HG02970 (cell line): ENCODE data around the gene FXYD4.
"Not testable (repeated sequence)": the region's sequence is repeated elsewhere in the genome, so short reads cannot be mapped to it uniquely, and the experiment has no call there.

Experiments used
- ATAC-seq: cut with Tn5 transposase; IDR thresholded peaks from one replicate; pipeline ENCODE4 v1.9.1; 2021; ENCODE audit warnings: mild to moderate bottlenecking, moderate library complexity, moderate number of reproducible peaks; ENCODE audit not compliant: unreplicated experiment, low FRiP score

Gene FXYD4

GRCh38 chr10:43374194-43374593 is 2.8 kb downstream of the FXYD4 start:
- no peak for ATAC-seq

DNA sequence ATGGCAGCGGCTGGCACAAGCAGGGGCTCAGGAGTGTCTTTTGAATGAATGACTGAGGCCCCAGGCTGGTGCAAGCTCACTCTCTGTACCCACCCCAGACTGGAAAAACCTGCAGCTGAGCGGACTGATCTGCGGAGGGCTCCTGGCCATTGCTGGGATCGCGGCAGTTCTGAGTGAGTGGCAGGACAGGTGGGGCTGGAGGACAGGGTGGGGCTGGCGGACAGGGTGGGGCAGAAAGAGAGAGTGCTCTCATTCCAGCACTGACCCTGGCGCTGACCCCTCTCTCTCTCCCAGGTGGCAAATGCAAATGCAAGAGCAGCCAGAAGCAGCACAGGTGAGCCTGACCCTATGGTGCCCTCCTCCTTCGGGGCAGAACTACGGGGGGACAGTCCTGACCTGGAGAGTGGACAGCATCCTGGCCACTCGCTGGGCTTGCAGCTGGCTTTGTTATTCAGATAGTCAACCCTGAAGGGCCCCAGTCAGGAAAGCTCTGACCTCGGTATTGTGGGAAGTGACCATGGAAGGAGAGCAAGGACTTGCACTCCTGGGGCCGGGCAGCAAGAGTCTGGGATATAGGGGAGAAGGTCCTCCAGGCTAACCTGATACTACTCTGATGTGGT is 4.1 kb downstream of the FXYD4 start:
- no peak for ATAC-seq

GRCh38 chr10:43376046-43376635 is 4.7 kb downstream of the FXYD4 start:
- ATAC-seq: no peak

- no peak for ATAC-seq
Observed at GRCh38 chr10:43376828-43377423, 5.5 kb downstream of the FXYD4 start.

DNA sequence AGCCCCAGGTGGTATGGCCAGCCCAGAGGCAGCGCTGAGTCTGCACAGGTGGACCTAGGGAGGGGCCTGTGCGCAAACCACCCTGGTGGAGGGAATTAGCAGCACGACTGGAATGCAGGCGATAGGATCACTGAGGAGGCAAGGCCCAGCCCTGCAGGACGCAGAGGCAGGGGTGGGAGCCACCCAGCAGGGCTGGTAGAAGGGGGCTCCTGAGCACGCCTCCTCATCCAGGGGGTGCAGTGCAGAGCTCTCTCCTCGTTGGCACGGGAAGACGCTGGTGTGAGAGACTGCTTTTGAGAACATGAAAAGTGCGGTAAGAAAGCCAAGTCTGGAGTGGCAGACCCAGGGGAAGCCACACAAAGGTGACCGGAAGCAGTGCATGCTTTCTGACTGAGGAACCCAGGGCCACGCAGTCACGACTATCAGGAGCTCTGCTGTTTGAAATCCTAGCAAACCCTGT is 6.0 kb downstream of the FXYD4 start:
- ATAC-seq: no peak

- no peak for ATAC-seq
Observed at GRCh38 chr10:43380610-43381222, 9.3 kb downstream of the FXYD4 start.

DNA sequence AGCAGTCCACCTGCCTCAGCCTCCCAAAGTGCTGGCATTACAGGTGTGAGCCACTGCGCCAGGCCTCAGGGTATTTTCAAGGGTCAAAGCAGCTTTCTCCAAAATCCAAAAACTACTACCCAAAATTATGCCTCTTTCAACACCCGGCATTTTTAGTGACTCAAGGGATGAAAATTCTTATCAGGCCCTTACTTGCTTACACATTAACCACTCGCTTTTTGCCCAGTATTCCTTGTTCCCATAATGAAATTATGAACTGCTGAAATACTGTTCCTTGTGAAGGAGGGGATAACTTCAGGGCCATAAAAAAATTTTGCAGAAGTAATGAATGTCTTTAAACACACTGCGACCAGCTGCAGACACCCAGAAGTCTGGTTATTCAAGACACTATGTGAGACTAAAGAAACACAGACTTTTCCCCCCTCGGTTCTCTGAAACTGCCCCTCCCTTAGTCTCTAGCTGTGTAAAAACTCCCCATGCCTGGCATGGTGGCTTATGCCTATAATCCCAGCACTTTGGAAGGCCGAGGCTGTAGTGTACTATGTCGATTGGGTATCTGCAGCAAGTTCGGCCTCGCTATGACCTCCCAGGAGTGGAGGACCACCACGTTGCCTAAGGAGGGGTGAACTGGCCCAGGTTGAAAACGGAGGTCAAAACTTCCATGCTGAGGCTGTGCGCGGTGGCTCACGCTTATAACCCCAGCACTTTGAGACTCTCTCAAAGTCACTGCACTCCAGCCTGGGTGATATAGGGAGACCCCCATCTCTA is 12.0 kb downstream of the FXYD4 start:
- no peak for ATAC-seq

GRCh38 chr10:43384252-43385221 is 13.1 kb downstream of the FXYD4 start:
- ATAC-seq: no peak

- ATAC-seq: no peak
Observed at GRCh38 chr10:43385412-43386004, 14.1 kb downstream of the FXYD4 start.

- no peak for ATAC-seq
Observed at GRCh38 chr10:43386549-43386948, 15.1 kb downstream of the FXYD4 start.

DNA sequence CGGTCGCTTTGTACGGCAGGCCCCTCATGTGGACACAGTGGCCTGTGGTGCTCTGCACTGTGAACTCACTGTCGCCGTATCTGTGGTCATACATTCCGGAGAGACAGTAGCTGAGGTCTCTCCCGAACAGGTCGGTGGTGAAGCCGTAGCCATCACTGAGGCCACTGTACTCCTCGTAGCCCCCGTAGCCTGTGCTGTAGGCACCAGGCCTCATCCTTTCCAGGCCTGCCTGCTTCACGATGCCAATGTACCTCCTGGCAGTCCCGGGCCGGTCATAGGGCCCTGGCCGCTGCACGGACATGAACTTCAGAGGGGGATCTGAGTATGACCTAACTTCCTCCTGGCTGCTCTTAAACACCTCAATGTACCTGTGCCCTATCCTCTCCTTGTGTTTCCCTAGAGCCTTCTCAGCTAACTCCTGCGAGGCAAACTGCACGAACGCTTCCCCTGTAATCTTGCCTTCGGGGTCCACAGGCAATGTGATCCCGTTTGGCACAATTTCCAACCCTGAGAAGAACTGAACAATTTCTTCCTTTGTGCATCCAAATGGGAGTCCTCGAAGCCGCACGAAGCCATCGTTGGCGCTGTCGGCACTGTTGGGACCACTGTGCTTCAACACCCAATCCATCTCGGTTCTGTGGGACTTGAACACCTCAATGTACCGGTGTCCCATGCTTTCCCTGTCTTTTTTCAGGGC is 15.7 kb downstream of the FXYD4 start:
- ATAC-seq: no peak

DNA sequence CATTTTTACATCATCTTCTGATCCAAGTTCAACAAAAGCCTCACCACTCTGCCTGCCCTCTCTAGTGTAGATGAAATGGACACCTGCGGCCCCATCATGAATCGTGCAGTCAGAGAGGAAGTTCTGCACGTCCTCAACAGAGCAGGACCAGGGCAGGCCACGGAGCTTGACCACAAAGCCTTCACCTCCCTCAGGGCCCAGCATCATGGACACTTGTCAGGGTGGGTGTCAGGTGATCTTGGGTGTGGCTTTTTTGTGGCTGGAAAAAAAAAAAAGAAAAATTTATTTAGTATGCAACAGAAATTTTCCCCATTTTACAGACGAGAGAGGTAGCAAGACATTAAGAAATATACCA is 16.2 kb downstream of the FXYD4 start:
- no peak for ATAC-seq

DNA sequence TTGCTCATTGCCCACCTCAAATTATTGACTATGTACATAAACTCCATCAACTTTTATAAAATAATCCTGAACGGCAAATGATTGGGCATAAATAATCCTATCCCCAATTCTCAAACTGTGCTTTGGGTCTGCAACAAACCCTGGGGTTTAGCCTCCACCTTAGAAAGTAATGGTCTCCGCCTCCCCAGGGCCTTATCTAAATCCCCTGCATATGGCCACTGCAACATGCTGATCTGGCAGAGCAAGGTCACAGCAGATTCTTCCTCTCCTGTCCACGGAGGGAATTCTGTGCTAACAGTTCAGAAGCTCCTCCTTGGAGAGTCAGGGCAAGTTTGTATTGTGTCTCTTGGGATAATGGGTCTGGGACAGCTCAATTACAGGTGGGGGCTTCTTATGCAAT is 18.4 kb downstream of the FXYD4 start:
- ATAC-seq: no peak

DNA sequence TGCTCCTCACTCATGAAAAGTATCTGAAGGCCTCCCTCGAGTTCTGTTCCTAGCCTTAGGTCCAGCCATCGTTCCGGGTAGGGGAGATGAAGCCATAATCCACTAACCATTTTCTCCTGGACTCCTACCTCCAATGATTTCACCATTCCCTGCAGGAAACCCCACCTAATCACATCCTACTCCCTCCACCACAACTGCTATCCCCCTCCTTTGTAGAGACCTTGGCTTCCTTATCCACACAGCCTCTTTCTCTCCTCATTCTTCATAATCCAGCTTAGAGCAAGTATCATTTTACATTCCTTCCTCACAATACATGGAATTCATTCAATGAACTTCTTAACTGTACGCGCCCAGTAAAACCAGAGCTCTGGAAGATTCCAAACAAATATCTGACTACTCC is 18.9 kb downstream of the FXYD4 start:
- no peak for ATAC-seq

GRCh38 chr10:43390759-43391158 is 19.3 kb downstream of the FXYD4 start:
- no peak for ATAC-seq

GRCh38 chr10:43391496-43391895 is 20.1 kb downstream of the FXYD4 start:
- no peak for ATAC-seq

DNA sequence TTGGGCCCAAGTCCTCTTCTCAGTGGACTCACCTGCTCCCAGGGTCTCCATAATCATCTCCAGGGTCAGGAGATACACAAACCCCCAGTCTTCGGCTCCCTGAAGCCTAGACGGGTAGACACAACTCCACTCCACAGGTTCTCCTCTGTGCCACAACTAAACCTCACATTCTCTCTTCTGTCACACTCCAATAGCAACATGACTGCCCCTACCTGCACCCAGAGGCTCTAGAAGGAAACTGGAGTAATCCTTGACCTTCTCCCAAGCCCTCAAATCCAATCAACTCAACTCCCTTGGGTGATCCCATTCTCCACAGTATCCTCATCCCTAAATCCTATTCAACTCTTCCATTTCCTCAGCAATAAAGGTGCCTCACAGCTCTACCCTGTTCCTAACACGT is 21.3 kb downstream of the FXYD4 start:
- no peak for ATAC-seq

GRCh38 chr10:43393186-43393585 is 21.8 kb downstream of the FXYD4 start:
- ATAC-seq: not testable (repeated sequence)
